Measurements from ENCODE around the gene SOS1. TPM values are rescaled to one million over a fixed set of nuclear protein-coding genes. Genes with fewer than 3 reads are reported as not detected.
"Not testable (repeated sequence)": the region's sequence is repeated elsewhere in the genome, so short reads cannot be mapped to it uniquely, and the experiment has no call there.

The SOS1 gene
- total RNA-seq, 1 experiment from 2014 or later = 28.7 TPM

- Histone ChIP-seq H3K27ac (ENCODE audit: low read length) (no peak overlapping the region), H3K9me3 (ENCODE audit: control insufficient read depth, insufficient read depth, low read depth, low read length) (no peaks in the 10 kb centered on the region), H3K4me1 (ENCODE audit: control insufficient read depth, insufficient read depth, low read length) (no peaks in the 10 kb centered on the region), H3K27me3 (ENCODE audit: control insufficient read depth, insufficient read depth, low read length) (no peaks in the 10 kb centered on the region), H3K4me3 (ENCODE audit: low read depth in 2 of 2, low read length in 2 of 2) (no peak overlapping the region), H3K36me3 (ENCODE audit: control insufficient read depth, insufficient read depth, low read length) (no peaks in the 10 kb centered on the region)
- DNase-seq (ENCODE audit: low read depth, low spot score) (no peak), ATAC-seq (no peak)
- ChIA-PET CTCF (no interaction called here), POLR2A (no interaction called here)
- in situ Hi-C loops (cut with HindIII; ENCODE audit: low pct_unique_long_range_greater_than_20kb, low sequenced_read_pairs) (no loop called here), intact Hi-C loops (cut with micrococcal nuclease; ENCODE audit: unreplicated experiment) (no loop called here)
- TF ChIP-seq, protein P1, sequence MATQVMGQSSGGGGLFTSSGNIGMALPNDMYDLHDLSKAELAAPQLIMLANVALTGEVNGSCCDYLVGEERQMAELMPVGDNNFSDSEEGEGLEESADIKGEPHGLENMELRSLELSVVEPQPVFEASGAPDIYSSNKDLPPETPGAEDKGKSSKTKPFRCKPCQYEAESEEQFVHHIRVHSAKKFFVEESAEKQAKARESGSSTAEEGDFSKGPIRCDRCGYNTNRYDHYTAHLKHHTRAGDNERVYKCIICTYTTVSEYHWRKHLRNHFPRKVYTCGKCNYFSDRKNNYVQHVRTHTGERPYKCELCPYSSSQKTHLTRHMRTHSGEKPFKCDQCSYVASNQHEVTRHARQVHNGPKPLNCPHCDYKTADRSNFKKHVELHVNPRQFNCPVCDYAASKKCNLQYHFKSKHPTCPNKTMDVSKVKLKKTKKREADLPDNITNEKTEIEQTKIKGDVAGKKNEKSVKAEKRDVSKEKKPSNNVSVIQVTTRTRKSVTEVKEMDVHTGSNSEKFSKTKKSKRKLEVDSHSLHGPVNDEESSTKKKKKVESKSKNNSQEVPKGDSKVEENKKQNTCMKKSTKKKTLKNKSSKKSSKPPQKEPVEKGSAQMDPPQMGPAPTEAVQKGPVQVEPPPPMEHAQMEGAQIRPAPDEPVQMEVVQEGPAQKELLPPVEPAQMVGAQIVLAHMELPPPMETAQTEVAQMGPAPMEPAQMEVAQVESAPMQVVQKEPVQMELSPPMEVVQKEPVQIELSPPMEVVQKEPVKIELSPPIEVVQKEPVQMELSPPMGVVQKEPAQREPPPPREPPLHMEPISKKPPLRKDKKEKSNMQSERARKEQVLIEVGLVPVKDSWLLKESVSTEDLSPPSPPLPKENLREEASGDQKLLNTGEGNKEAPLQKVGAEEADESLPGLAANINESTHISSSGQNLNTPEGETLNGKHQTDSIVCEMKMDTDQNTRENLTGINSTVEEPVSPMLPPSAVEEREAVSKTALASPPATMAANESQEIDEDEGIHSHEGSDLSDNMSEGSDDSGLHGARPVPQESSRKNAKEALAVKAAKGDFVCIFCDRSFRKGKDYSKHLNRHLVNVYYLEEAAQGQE (IDR thresholded peaks at IDR 0.05; ENCODE audit: insufficient read depth in 1 of 2, low read depth in 2 of 2, low read length in 1 of 2) = no peak
- TF ChIP-seq SIN3A (IDR thresholded peaks at IDR 0.05; ENCODE audit: borderline replicate concordance, insufficient read depth, low read depth, low read length) (no peak), CTCF (IDR thresholded peaks at IDR 0.05) (no peak), POLR2AphosphoS5 (IDR thresholded peaks at IDR 0.05; ENCODE audit: low read depth, low read length) (no peak), TCF7L2 (IDR thresholded peaks at IDR 0.05; ENCODE audit: low read depth, low read length) (no peak)
- BruUV-seq (replicated peaks) = no TSS peak
Measured at GRCh38 chr2:39139511-39140237, 18.8 kb upstream of the SOS1 start.

- intact Hi-C loops (cut with micrococcal nuclease; ENCODE audit: unreplicated experiment) (no loop called here), in situ Hi-C loops (cut with HindIII; ENCODE audit: low pct_unique_long_range_greater_than_20kb, low sequenced_read_pairs) (no loop called here)
- no peak overlapping the region for H3K4me3 ChIP-seq (ENCODE audit: low read depth in 2 of 2, low read length in 2 of 2)
- no peak for TF ChIP-seq SIN3A (IDR thresholded peaks at IDR 0.05; ENCODE audit: borderline replicate concordance, insufficient read depth, low read depth, low read length)
- no peak for TF ChIP-seq CTCF (IDR thresholded peaks at IDR 0.05)
- no peak for TF ChIP-seq TCF7L2 (IDR thresholded peaks at IDR 0.05; ENCODE audit: low read depth, low read length)
- TF ChIP-seq POLR2AphosphoS5 (IDR thresholded peaks at IDR 0.05; ENCODE audit: low read depth, low read length) = no peak
- TF ChIP-seq, protein P1 (IDR thresholded peaks at IDR 0.05; ENCODE audit: insufficient read depth in 1 of 2, low read depth in 2 of 2, low read length in 1 of 2) = no peak
- ATAC-seq (no peak), DNase-seq (ENCODE audit: low read depth, low spot score) (no peak)
- no peak overlapping the region for H3K27ac ChIP-seq (ENCODE audit: low read length)
- no peaks in the 10 kb centered on the region for H3K36me3 ChIP-seq (ENCODE audit: control insufficient read depth, insufficient read depth, low read length)
- H3K4me1 ChIP-seq (ENCODE audit: control insufficient read depth, insufficient read depth, low read length) = no peaks in the 10 kb centered on the region
- no peaks in the 10 kb centered on the region for H3K9me3 ChIP-seq (ENCODE audit: control insufficient read depth, insufficient read depth, low read depth, low read length)
- no peaks in the 10 kb centered on the region for H3K27me3 ChIP-seq (ENCODE audit: control insufficient read depth, insufficient read depth, low read length)
- BruUV-seq (replicated peaks) = no TSS peak
- POLR2A ChIA-PET = no interaction called here
- CTCF ChIA-PET = no interaction called here
Measured at GRCh38 chr2:39138837-39139211, 18.0 kb upstream of the SOS1 start.

DNA sequence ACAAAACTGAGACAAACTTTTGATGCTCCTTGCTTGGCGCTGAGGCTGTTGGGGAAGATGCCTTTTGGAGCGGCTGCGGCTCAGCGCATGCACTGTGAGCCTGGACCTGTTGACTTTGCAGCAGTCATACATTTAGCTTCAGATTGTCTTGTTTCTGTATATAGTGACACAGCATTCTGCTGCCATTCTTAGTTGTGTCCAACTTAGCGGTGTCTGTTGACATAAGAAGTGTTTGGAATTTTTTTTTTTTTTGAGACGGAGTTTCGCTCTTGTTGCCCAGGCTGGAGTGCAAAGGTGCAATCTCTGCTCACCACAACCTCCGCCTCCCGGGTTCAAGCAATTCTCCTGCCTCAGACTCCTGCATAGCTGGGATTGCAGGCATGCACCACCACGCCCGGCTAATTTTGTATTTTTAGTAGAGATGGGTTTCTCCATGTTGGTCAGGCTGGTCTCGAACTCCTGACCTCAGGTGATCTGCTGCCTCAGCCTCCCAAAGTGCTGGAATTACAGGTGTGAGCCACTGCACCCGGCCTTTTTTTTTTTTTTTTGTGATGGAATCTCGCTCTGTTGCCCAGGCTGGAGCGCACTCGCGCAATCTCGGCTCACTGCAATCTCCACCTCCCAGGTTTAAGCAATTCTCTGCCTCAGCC lies 17.5 kb upstream of the SOS1 start:
- H3K4me1 ChIP-seq (ENCODE audit: control insufficient read depth, insufficient read depth, low read length); H3K27me3 ChIP-seq (ENCODE audit: control insufficient read depth, insufficient read depth, low read length); POLR2A ChIA-PET; DNase-seq (ENCODE audit: low read depth, low spot score); CTCF ChIA-PET; ATAC-seq; in situ Hi-C loops (cut with HindIII; ENCODE audit: low pct_unique_long_range_greater_than_20kb, low sequenced_read_pairs); intact Hi-C loops (cut with micrococcal nuclease; ENCODE audit: unreplicated experiment); H3K27ac ChIP-seq (ENCODE audit: low read length); H3K4me3 ChIP-seq (ENCODE audit: low read depth in 2 of 2, low read length in 2 of 2); H3K36me3 ChIP-seq (ENCODE audit: control insufficient read depth, insufficient read depth, low read length); BruUV-seq (replicated peaks); H3K9me3 ChIP-seq (ENCODE audit: control insufficient read depth, insufficient read depth, low read depth, low read length): not testable (repeated sequence)

Data from Panc1 (cell line).